Measurements from ENCODE around the gene GFI1B.

Gene GFI1B

DNA sequence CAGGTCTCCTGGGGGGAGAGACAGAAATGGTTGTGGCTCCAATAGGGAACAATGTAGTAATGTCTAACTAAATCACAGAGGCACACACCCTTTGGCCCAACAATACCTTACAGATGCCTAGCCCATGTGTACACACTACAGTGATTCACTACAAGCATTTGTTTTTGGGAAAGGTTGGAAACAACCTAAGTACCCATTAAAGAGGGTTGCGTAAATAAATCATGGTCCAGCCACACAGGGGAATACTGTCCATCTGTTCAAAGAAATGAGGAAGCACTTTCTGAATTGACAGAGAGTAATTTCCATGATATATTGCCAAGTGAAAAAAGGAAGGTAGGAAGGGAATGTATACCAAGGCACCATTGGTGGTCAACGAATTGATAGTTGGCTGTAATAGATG is 30.3 kb downstream of the GFI1B start:
- TF ChIP-seq, protein P1, sequence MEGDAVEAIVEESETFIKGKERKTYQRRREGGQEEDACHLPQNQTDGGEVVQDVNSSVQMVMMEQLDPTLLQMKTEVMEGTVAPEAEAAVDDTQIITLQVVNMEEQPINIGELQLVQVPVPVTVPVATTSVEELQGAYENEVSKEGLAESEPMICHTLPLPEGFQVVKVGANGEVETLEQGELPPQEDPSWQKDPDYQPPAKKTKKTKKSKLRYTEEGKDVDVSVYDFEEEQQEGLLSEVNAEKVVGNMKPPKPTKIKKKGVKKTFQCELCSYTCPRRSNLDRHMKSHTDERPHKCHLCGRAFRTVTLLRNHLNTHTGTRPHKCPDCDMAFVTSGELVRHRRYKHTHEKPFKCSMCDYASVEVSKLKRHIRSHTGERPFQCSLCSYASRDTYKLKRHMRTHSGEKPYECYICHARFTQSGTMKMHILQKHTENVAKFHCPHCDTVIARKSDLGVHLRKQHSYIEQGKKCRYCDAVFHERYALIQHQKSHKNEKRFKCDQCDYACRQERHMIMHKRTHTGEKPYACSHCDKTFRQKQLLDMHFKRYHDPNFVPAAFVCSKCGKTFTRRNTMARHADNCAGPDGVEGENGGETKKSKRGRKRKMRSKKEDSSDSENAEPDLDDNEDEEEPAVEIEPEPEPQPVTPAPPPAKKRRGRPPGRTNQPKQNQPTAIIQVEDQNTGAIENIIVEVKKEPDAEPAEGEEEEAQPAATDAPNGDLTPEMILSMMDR (IDR thresholded peaks at IDR 0.05; ENCODE audit: low read depth, low read length), result no peak

DNA sequence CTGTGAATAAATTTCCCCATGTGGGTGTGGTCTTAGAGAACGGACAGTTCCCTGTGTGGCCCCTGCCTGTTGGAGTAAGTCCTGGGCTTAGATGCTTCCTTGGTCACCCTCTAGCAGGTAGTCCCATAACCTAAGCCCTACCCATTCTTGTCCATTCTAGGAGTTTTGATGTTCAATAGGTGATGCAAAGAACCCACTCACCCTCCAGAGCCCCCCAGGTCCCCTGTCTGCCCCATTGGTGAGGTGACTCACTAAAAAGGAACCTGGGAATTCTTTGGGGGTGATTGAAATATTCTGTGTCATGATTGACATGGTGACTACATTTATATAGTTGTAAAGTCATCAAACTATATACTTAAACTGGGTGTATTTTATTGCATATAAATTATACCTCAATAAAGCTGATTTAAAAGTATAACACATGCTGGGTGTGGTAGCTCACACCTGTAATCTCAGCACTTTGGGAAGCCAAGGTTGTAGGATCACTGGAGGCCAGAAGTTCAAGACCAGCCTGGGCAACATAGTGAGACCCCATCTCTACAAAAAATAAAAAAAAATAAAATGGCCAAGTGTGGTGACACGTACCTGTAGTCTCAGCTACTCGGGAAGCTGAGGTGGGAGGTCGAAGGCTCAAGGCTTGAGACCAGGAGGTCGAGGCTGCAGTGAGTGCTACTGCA is 31.6 kb downstream of the GFI1B start:
- TF ChIP-seq, protein P1 (IDR thresholded peaks at IDR 0.05; ENCODE audit: low read depth, low read length), result no peak
- Histone ChIP-seq H3K27me3 (peaks cover 22% of the 10 kb centered on the region; the same call in 1 of the 2 replicates), H3K4me1 (no peaks in the 10 kb centered on the region), H3K9me3 (no peaks in the 10 kb centered on the region), H3K36me3 (no peaks in the 10 kb centered on the region), H3K4me3 (ENCODE audit: low read depth, low read length) (no peak overlapping the region)
- DNase-seq, result no peak

More for the DNA sequence above, 30.3 kb downstream of the GFI1B start:
- Histone ChIP-seq H3K27me3 (peaks cover 20% of the 10 kb centered on the region; the same call in 1 of the 2 replicates), H3K36me3 (no peaks in the 10 kb centered on the region), H3K4me1 (no peaks in the 10 kb centered on the region; the same call in 1 of the 2 replicates), H3K9me3 (no peaks in the 10 kb centered on the region), H3K4me3 (ENCODE audit: low read depth, low read length) (no peak overlapping the region)
- DNase-seq, result no peak

DNA sequence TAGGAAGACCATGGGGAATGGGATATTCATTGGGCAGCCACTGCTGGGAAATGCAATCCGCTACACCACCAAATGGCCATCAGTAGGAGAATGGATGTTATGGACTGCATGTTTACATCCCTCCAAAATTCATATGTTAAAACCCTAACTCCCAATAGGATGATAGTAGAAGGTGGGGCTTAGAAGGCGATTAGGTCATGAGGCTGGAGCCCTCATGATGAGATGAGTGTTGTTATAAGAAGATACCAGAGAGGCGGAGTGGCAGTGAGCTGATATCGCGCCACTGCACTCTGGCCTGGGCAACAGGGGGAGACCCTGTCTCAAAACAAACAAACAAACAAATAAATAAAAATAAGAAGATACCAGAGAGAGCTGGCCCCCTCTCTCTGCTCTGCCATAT is 36.2 kb downstream of the GFI1B start:
- H3K4me3 ChIP-seq (ENCODE audit: low read depth, low read length), result no peak overlapping the region
- H3K36me3 ChIP-seq, result no peaks in the 10 kb centered on the region
- H3K27me3 ChIP-seq, result peaks cover 32% of the 10 kb centered on the region
- TF ChIP-seq, protein P1 (IDR thresholded peaks at IDR 0.05; ENCODE audit: low read depth, low read length), result no peak
- DNase-seq, result no peak
- H3K4me1 ChIP-seq, result no peaks in the 10 kb centered on the region
- H3K9me3 ChIP-seq, result 0 out of 2 replicates have a peak, but pooled peaks cover 2% of the 10 kb centered on the region

DNA sequence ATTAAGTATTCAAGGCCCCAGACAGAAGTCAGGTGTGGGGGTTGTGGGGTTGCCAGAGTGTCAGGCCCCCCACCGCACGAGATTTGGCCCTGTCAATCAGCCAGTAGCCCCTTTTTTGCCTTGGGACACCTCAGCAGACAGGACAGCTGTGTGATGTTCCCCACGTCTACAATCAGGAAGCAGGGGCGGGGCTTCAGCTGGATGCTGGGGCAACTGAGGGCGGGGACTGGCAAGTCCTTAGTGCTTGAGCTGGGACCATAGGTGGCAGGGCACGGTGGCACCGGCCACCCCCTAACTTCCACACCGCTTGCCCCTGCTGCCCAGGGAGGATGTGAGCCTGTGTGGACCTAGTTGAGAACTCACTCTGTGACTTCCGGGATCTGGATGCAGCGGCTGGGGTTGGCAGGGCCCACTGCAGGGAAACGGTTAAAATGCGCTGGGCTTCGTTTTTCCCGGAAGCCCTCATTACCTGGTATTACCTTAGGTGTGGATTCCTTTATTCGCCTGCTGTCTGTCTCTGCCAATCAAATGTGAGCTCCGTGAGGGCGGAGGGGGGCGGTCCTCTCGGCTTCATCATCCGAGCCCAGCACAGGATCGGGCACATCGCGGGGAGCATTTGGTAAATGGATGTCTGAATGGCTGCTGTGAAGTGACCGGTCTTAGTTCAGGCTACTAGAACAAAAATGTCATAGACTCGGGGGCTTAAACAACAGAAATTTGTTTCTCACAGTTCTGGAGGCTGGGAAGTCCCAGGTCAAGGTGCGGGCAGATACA is 44.8 kb downstream of the GFI1B start:
- H3K36me3 ChIP-seq, result no peaks in the 10 kb centered on the region
- no peaks in the 10 kb centered on the region for H3K4me1 ChIP-seq
- no peaks in the 10 kb centered on the region for H3K9me3 ChIP-seq
- H3K4me3 ChIP-seq (ENCODE audit: low read depth, low read length), result no peak overlapping the region
- peak; percentile 41 for DNase-seq
- H3K27me3 ChIP-seq, result peaks cover 3% of the 10 kb centered on the region
- TF ChIP-seq, protein P1 (IDR thresholded peaks at IDR 0.05; ENCODE audit: low read depth, low read length), result no peak

DNA sequence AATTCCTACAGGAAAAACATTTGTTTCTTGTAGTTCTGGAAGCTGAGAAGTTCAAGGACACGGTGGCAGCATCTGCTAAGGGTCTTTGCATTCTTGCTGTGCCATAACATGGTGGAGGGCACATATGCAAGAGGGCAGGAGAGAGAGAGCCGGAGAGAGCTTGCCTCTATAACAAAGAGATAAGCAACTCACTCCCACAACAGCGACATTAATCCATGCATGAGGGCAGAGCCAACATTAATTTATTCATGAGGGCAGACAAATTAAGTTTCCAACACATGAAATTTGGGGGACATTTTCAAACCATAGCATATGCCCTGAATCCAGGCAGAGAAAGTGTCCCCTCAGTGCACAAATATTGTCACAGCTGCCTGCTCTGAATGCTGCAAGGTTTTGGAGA is 47.9 kb downstream of the GFI1B start:
- TF ChIP-seq, protein P1 (IDR thresholded peaks at IDR 0.05; ENCODE audit: low read depth, low read length), result no peak
- Histone ChIP-seq H3K4me1 (no peaks in the 10 kb centered on the region), H3K9me3 (no peaks in the 10 kb centered on the region), H3K4me3 (ENCODE audit: low read depth, low read length) (no peak overlapping the region), H3K36me3 (no peaks in the 10 kb centered on the region), H3K27me3 (peaks cover 1% of the 10 kb centered on the region; the same call in 1 of the 2 replicates)
- DNase-seq, result no peak

DNA sequence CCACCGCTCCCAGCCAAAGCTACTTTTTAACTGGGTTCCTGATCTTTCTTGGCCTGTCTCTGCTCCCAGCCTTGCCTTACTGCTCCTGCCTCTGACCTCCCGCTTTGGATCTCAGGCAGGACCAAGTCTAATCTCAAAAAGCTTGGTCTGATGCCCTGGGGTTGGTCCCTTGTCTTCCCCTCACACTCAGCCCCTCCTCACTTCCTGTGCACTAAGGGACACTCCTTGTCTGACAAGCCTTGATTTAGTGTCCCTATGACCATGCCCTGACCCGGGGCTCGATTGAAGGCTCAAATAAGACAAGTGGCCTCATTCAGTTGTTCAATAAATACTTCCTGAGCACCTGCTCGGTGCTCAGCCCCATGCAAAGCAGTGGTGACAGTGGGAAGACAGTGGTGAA is 48.6 kb downstream of the GFI1B start:
- no peaks in the 10 kb centered on the region for H3K9me3 ChIP-seq
- H3K4me1 ChIP-seq, result no peaks in the 10 kb centered on the region; the same call in 1 of the 2 replicates
- H3K36me3 ChIP-seq, result no peaks in the 10 kb centered on the region
- no peaks in the 10 kb centered on the region for H3K27me3 ChIP-seq
- H3K4me3 ChIP-seq (ENCODE audit: low read depth, low read length), result no peak overlapping the region
- TF ChIP-seq, protein P1 (IDR thresholded peaks at IDR 0.05; ENCODE audit: low read depth, low read length), result no peak
- DNase-seq, result no peak
